NT2/D1 (cell line): Measurements from ENCODE around the gene CDH4.

Source experiments
- YY1 ChIP-seq: IDR thresholded peaks from 2 replicates; pipeline ENCODE4 v1.6.1; 2011; ENCODE audit not compliant: insufficient read length, insufficient read depth
- ZNF274 ChIP-seq: IDR thresholded peaks from 2 replicates; pipeline ENCODE4 v1.6.1; 2011; ENCODE audit warnings: mild to moderate bottlenecking, low read depth, low read length

DNA sequence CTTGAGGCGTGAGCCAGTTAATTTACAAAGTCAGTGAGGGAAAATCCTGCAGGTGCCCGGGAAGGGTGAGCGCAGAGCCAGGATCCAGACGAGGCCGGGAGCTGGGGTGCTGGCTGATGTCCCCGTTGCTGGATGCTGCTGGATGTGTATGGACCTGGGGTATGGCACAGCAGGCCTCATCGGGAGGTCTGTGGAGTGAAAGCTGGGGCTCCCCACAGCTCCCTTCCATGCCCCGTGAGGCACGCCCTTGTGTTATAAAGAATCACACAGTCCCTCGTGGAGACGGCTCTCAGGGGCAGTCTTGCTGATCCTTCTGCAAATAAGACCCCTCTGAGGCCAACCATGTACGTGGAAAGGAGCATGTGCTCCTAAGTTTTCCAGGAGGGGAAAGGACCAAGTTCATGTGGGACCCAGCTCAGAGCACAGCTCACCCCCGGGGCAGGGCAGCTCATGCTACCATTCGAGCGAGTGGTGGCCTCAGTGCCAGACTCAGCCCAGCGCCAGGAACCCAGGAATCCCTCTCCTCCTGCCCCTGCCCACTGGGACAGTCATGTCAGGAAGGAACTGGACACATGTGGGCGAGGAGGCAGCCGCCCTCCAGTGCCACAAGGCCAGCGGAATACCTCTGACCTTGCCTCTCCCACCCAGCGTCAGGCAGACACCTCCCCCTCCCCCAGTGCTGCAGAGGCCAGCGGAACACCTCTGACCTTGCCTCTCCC is 97.5 kb downstream of the CDH4 start:
- TF ChIP-seq YY1 (no peak), ZNF274 (no peak)
